MG63 (cell line): Measurements from ENCODE around the gene ACOX3. TPM values are rescaled to one million over a fixed set of nuclear protein-coding genes. Genes with fewer than 3 reads are reported as not detected.

Experiments used
- DNase-seq: peaks from one replicate; pipeline ENCODE4 v3.0.0-alpha.2; 2020
- H3K27me3 ChIP-seq: fragments of 250-450 bp; sonication (Bioruptor Pico); 2 replicates; pipeline ENCODE4 v1.5.1; 2020; ENCODE audit warnings: mild to moderate bottlenecking, moderate library complexity
- H3K36me3 ChIP-seq: fragments of 250-450 bp; sonication (Bioruptor Pico); 2 replicates; pipeline ENCODE4 v1.5.1; 2020; ENCODE audit warnings: mild to moderate bottlenecking, moderate library complexity
- H3K4me3 ChIP-seq: fragments of 250-450 bp; sonication (Bioruptor Pico); 2 replicates; pipeline ENCODE4 v1.5.1; 2020; ENCODE audit warnings: mild to moderate bottlenecking, moderate library complexity
- H3K9me3 ChIP-seq: fragments of 250-450 bp; sonication (Bioruptor Pico); 2 replicates; pipeline ENCODE4 v1.5.1; 2020; ENCODE audit warnings: mild to moderate bottlenecking, moderate library complexity
- total RNA-seq: library from RNA; depleted of rRNA; stranded (reverse); fragments of >200 nt; shearing (Covaris generic); gene quantifications from 2 replicates; pipeline ENCODE4 v1.2.3, GENCODE V29; 2014; ENCODE audit warnings: low replicate concordance

Gene ACOX3
- total RNA-seq, 1 experiment from 2014 or later, result 20.3 TPM

DNA sequence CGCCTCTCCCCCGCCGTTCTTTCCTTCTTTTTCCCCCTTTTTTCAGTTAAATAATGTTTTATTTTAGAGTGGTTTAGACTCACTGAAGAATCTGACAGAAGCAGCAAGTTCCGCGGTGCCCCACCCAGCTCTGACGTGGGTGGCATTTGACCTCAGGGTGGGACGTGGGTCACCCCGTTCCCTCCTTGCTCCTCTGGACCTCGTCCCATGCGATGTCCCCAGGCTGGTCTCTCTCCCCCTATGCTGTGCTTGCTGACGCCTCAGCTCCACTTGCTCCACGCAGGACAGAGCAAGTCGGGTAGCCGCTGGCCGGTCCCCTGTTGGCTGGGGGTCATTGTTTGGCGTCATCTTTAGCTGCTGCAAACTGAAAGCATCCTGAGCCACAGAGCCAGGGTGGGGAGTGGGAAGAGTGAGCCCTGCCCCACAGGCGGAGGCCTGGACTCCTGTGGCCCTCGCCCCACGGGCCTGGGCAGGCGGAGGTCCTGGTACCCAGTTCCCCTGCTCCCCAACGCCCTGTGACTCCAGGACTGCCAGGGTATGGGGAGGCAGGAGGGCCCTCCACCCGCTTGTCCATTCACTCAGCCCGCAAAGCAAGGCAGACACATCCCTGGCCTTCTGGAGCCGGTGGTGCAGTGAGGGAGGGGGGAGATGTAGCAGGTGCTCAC is 30.8 kb upstream of the ACOX3 start:
- no peak for DNase-seq

DNA sequence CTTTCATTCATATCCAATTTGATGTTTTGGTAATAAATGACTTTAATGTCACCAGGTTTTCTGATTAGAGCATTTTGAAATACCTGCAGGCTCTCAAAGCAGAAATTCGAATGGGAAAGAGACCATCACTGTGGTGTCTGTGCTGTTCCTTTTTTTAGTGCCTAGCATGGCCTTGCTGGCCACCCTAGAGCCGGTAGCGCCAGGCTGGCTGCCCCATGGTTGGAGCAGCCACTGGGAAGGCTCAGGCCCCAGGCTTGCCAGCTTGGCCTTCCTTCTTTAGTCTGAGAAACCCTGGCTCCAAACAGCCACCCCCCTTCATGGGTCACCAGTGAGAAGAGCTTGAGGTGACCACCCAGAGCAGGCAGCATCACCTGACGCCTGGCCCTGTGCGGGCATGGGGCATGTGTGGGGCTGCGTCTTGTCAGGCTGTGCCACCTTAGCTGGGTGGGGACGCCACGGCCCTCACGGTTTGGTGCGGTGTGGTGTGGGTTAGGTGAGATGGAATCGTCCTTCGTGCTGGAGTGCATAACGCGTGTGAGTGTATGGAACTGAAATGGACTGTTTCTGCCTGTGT is 30.0 kb upstream of the ACOX3 start:
- H3K27me3 ChIP-seq, result no peaks in the 10 kb centered on the region
- H3K4me3 ChIP-seq, result no peak overlapping the region
- no peak for DNase-seq
- peaks cover 10% of the 10 kb centered on the region for H3K36me3 ChIP-seq
- no peaks in the 10 kb centered on the region for H3K9me3 ChIP-seq

More for the DNA sequence above, 30.8 kb upstream of the ACOX3 start:
- no peak overlapping the region for H3K4me3 ChIP-seq
- no peaks in the 10 kb centered on the region for H3K27me3 ChIP-seq
- H3K36me3 ChIP-seq, result peaks cover 13% of the 10 kb centered on the region
- no peaks in the 10 kb centered on the region for H3K9me3 ChIP-seq

DNA sequence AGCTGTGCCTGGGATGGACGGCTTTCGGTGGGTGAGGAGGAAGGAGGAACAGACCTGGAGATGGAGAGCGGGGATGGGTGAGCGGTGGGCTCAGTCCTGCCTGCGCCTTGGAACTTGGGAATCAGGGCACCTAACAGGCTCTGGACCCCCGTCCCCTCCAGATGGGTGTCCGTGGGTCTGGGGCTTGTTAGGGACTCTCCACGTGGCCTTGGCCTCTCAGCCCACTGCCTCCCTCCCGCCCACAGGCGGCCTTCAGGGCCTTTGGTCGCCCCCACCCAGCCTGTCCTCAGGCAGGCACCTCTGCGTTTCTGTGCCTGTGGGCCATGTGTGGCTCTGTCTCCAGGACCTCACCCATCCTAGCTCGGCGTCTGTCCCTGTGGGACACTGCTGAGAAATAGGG is 29.0 kb upstream of the ACOX3 start:
- no peaks in the 10 kb centered on the region for H3K9me3 ChIP-seq
- no peak overlapping the region for H3K4me3 ChIP-seq
- DNase-seq, result no peak
- H3K36me3 ChIP-seq, result peaks cover 9% of the 10 kb centered on the region
- H3K27me3 ChIP-seq, result no peaks in the 10 kb centered on the region

DNA sequence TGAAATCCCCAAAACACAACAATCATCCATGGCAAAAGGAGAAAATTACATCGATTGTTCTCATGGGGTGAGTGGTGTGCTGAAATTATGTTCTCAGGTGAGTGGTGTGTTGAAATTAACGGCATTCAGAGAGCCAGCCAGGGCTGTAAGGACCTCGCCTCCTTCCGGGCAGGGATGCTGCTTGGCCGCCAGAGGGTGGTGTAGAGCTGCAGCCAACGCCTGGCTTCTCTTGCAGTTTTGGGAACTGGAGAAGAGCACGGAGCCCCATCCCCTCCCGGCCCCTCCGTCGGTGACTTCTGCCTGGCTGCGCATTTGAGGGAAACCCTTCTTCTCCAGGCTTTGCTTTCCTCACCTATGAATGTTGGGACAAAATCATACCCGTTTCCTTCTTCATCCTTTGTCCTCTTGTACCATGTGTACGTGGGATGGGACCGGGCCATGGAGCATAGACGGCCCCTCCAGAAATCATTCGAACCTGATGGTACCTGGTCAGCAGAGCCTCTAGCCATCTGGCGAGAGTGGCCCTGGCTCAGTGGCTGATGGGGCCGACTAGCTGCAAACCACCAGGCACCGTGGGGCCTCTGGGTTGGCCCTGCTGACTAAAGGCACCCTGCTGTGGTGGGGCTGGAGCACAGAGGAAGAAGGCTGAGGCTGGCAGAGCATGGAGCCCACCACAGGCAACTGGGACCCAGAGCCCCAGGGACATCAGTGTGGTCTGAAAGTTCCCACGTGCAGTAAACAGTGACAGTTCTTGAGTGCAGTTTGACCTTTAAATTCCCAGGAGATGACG is 28.4 kb upstream of the ACOX3 start:
- peak; percentile 54 for DNase-seq
- no peaks in the 10 kb centered on the region for H3K27me3 ChIP-seq
- H3K4me3 ChIP-seq, result no peak overlapping the region
- no peaks in the 10 kb centered on the region for H3K9me3 ChIP-seq
- peaks cover 9% of the 10 kb centered on the region for H3K36me3 ChIP-seq

DNA sequence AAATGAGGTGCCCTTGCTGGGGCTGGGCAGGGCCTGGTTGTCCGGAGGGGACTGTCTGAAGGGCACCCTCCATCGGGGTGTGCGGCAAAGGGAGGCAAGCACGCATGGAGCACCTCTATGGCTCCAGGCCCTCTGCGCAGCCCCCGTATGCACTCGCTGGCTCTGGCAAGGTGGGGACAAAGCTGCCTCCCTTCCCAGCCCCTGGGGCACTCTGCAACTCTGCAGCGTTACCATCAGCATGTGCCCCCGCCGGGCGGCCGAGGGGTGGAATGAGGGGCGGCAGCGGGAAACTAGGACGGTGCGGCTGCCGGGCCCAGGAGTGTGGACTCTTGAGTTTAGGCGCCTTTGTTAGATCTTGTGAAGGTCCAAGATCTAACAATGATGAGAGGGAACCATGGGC is 26.5 kb upstream of the ACOX3 start:
- Histone ChIP-seq H3K9me3 (no peaks in the 10 kb centered on the region), H3K4me3 (no peak overlapping the region), H3K27me3 (no peaks in the 10 kb centered on the region), H3K36me3 (peaks cover 9% of the 10 kb centered on the region)
- no peak for DNase-seq

DNA sequence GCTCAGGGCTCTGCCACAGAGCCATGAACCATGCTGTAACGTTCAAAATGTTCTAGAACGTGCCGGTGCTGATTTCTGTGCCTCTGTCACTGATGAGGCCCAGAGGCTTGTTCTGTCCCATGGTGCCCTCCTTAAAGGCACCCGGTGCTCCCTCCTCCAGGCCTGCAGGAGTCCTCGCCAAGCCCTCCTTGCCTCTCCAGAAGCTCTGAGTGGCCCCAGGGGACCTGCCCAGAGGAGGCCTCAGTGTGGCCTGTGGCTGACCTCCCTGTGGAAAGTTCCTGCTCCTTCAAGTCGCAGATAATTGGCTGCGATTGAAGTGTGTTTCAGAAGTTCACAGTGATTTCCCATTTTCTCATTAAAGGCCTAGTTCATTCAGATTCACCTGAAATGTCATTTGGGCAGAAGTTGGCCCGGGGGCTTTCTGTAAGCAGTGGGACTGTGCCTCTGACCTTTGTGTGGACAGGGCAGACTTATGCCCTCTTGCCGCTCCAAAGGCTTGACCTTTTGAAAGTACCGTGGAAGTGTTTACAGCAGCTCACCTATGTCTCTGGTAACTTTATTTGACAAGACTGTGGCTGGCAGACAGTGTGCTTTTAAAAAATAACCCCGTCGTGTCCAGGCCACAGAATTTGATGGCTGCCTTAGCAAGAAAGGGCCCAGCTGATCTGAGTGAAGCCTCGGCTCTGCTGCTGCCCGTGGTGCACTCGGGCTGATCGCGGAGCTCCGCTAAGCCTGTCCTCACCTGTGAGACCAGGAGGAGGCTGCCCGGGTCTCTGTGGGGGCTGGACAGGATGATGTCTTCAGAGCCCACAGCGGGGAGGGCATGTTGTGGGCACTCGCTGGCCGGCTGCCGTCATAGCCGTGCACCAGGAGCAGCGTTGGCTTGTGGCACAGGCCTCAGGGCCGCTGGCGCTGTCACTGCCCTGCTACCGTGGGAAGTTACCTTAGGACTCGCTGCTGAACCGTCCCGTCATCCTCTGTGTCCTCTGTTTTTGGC is 25.4 kb upstream of the ACOX3 start:
- Histone ChIP-seq H3K27me3 (no peaks in the 10 kb centered on the region), H3K36me3 (peaks cover 9% of the 10 kb centered on the region), H3K4me3 (no peak overlapping the region), H3K9me3 (no peaks in the 10 kb centered on the region)
- no peak for DNase-seq

DNA sequence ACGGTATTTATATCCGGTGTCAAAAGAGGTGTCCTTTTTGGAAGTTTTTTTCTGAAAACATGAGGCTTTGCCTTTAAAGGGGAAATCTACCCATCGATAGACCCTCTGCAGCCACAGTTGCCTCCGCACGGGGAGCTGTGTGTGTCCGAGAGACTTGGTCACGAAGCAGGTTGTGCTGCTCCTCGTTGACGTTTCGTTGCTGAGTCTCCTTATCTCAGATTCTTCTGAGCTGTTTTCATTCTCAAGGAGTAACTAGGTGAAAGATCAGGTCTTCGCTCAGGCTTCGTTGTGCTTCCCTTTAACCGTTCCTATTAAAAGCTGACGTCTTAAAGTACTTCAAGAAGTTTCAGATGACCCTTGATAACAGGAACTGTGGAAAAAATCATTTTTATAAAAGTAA is 23.9 kb upstream of the ACOX3 start:
- Histone ChIP-seq H3K27me3 (no peaks in the 10 kb centered on the region), H3K4me3 (no peak overlapping the region), H3K9me3 (no peaks in the 10 kb centered on the region), H3K36me3 (peaks cover 9% of the 10 kb centered on the region)
- no peak for DNase-seq

DNA sequence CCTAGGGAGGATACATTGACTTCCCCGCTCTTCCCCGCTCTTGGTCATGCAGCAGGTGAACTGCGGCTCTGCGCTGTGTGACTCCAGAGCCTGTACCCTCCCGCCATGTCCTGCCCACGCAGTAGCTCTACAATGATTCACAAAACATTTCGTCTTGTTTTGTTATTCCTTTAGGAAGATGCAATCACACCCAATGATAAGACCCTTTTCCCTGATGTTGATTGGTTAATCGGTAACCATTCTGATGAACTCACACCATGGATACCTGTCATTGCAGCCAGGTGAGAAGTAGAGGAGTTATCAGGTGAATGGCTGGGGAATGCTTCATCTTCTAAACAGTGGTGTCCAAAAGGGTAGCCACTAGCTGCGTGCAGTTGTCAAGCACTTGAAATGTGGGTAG is 23.3 kb upstream of the ACOX3 start:
- H3K36me3 ChIP-seq, result peaks cover 4% of the 10 kb centered on the region; the same call in 1 of the 2 replicates
- no peak for DNase-seq
- H3K9me3 ChIP-seq, result no peaks in the 10 kb centered on the region
- no peak overlapping the region for H3K4me3 ChIP-seq
- H3K27me3 ChIP-seq, result no peaks in the 10 kb centered on the region

DNA sequence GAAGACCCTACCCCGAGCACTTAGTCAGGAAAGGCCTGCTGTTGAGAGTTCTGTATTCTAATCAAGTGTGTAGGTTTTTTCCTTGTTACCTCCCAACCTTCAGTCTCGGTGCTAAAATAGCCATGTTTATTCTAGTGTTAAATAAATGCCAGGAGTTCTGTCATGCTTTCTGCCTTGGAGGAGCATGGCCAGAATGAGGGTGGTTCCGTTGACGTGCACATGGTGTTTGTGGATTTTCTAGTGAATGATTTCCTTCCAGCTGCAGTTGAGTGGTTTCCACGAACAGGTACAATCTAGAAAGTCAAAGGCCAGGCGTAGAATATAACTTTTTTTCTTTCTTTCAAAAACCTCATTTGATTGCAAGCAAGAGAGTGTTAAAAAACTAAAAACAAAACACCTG is 21.1 kb upstream of the ACOX3 start:
- Histone ChIP-seq H3K27me3 (no peaks in the 10 kb centered on the region), H3K9me3 (no peaks in the 10 kb centered on the region), H3K36me3 (no peaks in the 10 kb centered on the region), H3K4me3 (no peak overlapping the region)
- DNase-seq, result no peak

DNA sequence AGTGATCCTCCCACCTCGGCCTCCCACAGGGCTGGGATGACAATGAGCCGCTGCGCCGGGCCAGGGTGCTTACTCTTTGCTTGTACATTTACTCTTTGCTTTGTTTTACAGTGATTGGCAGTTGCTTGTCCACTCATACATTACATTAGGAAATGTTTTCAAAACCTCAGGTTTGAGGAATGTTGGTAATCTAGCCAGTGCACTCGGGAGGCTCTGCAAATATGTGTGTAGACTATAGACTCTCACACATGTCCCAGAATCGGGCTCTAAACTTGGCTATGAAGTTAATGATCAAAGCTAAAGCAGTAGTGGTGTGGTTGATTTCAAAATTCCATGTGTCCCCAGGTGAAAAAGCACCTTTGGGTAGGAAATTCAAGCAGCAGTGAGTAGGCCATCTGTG is 20.6 kb upstream of the ACOX3 start:
- H3K27me3 ChIP-seq, result no peaks in the 10 kb centered on the region
- no peaks in the 10 kb centered on the region for H3K36me3 ChIP-seq
- DNase-seq, result no peak
- H3K9me3 ChIP-seq, result no peaks in the 10 kb centered on the region
- no peak overlapping the region for H3K4me3 ChIP-seq

DNA sequence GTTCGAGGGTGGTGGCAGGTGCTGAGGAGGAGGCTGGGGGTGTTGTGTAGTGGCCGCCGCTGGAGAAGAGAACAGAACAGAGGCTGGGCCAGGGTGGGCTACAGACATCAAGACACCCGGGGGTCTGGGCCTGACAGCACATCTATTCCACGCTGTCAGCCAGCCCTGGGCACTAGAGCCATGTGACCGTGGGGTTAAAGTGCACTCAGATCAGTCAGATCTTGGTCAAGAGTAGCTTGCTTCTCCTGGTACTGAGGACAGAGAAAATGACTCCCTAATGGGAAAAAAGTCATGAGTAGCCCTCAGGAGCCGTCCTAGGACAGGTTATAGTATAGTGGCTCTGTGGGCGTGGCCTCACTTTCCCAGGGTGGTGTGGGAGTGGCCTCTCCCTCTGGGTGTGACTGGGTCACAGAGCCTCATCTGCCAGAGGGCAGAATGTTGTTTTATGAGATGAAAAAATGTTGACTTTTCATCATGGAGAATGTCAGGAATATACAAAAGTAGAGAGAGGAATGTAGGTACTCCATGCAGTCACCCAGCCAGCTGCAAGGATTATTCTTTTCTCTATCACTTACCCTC is 19.4 kb upstream of the ACOX3 start:
- H3K36me3 ChIP-seq, result no peaks in the 10 kb centered on the region

DNA sequence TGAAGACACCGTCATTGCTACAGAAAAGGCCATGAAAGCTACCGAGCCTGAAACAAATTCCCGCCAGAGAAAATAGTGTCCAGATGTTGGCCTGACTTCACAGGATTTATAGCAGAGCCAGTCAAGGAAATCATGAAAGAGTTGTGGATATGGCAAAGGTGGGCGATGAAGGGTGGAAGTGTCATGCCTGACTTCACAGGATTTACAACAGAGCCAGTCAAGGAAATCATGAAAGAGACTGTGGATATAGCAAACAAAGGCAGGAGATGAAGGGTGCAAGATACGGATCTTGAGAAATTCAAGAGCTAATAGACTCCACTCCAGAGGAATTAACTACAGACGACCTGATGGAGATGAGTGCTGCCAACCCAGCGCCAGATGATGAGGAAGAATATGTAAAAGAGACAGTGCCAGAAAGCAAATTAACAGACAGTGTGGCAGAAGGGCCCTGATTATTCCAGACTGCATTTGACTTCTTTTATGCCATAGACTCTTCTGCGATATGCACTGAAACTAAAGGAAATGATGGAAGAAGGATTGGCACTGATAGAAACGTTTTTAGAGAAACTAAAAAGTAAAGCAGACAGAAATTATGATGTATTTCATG is 17.2 kb upstream of the ACOX3 start:
- H3K9me3 ChIP-seq, result no peaks in the 10 kb centered on the region
- H3K36me3 ChIP-seq, result no peaks in the 10 kb centered on the region
- H3K27me3 ChIP-seq, result no peaks in the 10 kb centered on the region
- no peak overlapping the region for H3K4me3 ChIP-seq
- no peak for DNase-seq

More for the DNA sequence above, 19.4 kb upstream of the ACOX3 start:
- Histone ChIP-seq H3K4me3 (no peak overlapping the region), H3K9me3 (no peaks in the 10 kb centered on the region), H3K27me3 (no peaks in the 10 kb centered on the region)
- DNase-seq, result no peak

DNA sequence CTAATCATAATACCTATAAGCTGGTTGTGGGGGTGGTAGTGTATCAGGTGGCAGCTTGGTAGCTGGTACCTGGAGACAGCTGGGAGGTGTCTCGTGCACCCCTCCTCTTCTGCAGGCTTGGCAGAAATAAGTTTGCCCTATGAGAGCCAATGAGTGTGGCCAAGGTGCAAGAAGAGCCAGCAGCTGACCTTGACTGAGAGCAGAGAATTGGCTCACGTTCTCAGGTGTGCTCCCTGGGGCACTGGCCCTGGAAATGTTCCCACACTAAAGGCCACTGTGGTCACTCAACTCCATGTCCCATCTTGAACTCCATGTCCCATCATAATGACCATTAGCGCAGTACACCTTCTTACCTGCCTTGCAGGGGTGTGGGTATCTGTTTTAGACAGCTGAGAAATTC is 13.4 kb upstream of the ACOX3 start:
- Histone ChIP-seq H3K36me3 (no peaks in the 10 kb centered on the region; the same call in 1 of the 2 replicates), H3K27me3 (no peaks in the 10 kb centered on the region)

DNA sequence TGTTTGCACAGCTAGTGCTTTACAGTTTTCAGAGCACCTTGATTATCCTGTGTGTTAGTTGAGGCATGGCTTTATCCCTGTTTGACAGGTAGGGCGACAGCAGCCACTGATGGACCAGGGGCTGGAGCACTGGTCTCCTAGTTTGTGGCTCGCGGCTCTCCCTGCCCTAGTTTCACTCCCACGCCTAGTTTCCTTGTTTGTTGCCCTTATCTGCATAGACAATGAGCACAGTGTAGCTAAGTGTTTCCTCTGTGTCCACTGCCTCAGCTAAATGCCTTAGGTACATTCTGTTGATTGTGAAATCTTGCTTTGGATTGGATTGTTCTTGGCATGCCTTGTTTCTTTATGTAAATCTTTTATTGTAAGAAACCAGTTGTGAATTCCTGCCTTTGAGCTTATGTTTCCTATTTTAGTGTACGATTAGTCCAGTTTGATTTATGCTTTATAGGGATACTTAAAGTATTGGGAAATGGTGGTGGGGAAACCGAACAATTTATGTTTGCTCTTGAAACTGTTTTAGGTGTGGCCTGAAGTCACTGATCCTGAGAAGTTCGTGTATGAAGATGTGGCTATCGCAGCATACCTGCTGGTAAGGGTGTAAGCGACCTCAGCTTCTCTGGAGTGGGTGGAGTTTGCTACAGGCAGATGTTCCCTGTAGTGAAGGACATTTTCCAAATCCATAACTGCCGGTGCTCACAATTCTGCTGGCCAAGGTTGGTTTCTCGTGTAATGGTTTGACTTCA is 11.1 kb upstream of the ACOX3 start:
- no peak for DNase-seq
- H3K9me3 ChIP-seq, result no peaks in the 10 kb centered on the region
- H3K27me3 ChIP-seq, result no peaks in the 10 kb centered on the region
- H3K4me3 ChIP-seq, result no peak overlapping the region
- H3K36me3 ChIP-seq, result no peaks in the 10 kb centered on the region; the same call in 1 of the 2 replicates

More for the DNA sequence above, 13.4 kb upstream of the ACOX3 start:
- no peak for DNase-seq
- H3K4me3 ChIP-seq, result no peak overlapping the region
- H3K9me3 ChIP-seq, result no peaks in the 10 kb centered on the region

DNA sequence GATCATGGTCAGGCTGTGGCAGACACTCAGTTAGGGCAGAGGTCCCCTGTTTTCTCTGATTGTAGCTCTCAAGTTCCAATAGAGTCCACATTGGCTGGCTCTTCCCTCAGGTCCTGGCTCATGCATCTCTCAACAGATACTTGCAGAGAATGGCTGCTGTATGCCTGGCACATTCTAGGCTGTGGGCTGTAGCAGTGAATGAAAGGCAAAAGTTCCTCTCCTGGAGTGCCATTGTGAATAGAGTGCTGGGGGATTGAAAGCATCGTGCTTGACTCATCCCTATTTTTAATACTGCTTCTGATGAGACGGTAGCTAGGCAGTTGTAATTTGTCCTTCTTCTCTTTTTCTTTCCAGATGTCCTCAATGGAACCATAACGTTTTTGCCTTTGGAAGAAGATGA is 5.6 kb upstream of the ACOX3 start:
- no peak for DNase-seq
- Histone ChIP-seq H3K4me3 (no peak overlapping the region), H3K9me3 (no peaks in the 10 kb centered on the region), H3K27me3 (no peaks in the 10 kb centered on the region), H3K36me3 (no peaks in the 10 kb centered on the region)
